ENCODE measurements around the gene WLS. TPM values are rescaled to one million over a fixed set of nuclear protein-coding genes. Genes with fewer than 3 reads are reported as not detected.

WLS gene
- total and polyA plus RNA-seq, 10 of the 15 experiments (the other 5 are each of a cell fraction or from before 2014, with no cell fraction given) = 0.04 to 0.36 TPM; not detected in 8

GRCh38 chr1:68227598-68227997 lies 4.7 kb downstream of the WLS start (continued):
- no peak for TF ChIP-seq CEBPZ (IDR thresholded peaks at IDR 0.05; ENCODE audit: low read depth, low read length)
- TF ChIP-seq ZNF24 (IDR thresholded peaks at IDR 0.05) = no peak
- TF ChIP-seq NFYA (IDR thresholded peaks at IDR 0.05; ENCODE audit: borderline replicate concordance, low read depth, low read length) = no peak
- no peak for TF ChIP-seq TCF3 (IDR thresholded peaks at IDR 0.05; ENCODE audit: borderline replicate concordance, insufficient read depth, low read depth, low read length)
- no peak for TF ChIP-seq MYB (IDR thresholded peaks at IDR 0.05; ENCODE audit: borderline replicate concordance, low read depth, low read length)

GRCh38 chr1:68225781-68226180 lies 6.5 kb downstream of the WLS start:
- no peaks in the 10 kb centered on the region for H4K20me1 ChIP-seq (ENCODE audit: control insufficient read depth, insufficient read depth)
- SMC1A ChIA-PET (ENCODE audit: uncharacterized antibody, unreplicated experiment) = no interaction called here
- H3K9ac ChIP-seq (ENCODE audit: control insufficient read depth, insufficient read depth, low read length) = no peak overlapping the region
- no peak overlapping the region for H2AFZ ChIP-seq (ENCODE audit: control insufficient read depth, low read depth, low read length)
- ATAC-seq = no peak
- intact Hi-C loops (cut with micrococcal nuclease; ENCODE audit: unreplicated experiment) = no loop called here
- H3K4me1 ChIP-seq (ENCODE audit: control insufficient read depth, insufficient read depth, low read length) = no peaks in the 10 kb centered on the region
- no peaks in the 10 kb centered on the region for H3K36me3 ChIP-seq (ENCODE audit: control insufficient read depth in 2 of 2, insufficient read depth in 2 of 2, low read length in 1 of 2)
- no peaks in the 10 kb centered on the region for H3K79me2 ChIP-seq (ENCODE audit: control insufficient read depth, insufficient read depth, low read length)
- no peak for DNase-seq (ENCODE audit: low read depth, low spot score)
- POLR2A ChIA-PET = no interaction called here
- no peak overlapping the region for H3K4me3 ChIP-seq
- CTCF ChIA-PET = interaction anchor here (1.1 kb wide), 1 partner anchor 104 kb away, joined by 3 read pairs; no protein-coding TSS in a partner anchor
- 86% methylated on average over 1 of the region's 1 CpG for WGBS (ENCODE audit: insufficient coverage, insufficient replicate concordance, low lambda C conversion rate, missing lambda C conversion rate)
- no peaks in the 10 kb centered on the region for H3K9me3 ChIP-seq (replicated peaks; ENCODE audit: control insufficient read depth, insufficient read depth, low read length)
- RAD21 ChIA-PET (ENCODE audit: unreplicated experiment) = no interaction called here
- H3K27ac ChIP-seq (ENCODE audit: control insufficient read depth, insufficient read depth) = no peak overlapping the region
- peaks cover 0 to 3% of the 10 kb centered on the region in 2 experiments; a peak in 3 of 4 replicates for H3K27me3 ChIP-seq (replicated peaks in 1 of 2; ENCODE audit: control insufficient read depth in 2 of 2, insufficient read depth in 2 of 2, low read length in 1 of 2)
- no TSS peak for BruUV-seq (replicated peaks)
- H3K4me2 ChIP-seq (ENCODE audit: control insufficient read depth, insufficient read depth) = no peak overlapping the region
- FAIRE-seq = no peak
- in situ Hi-C loops (cut with MboI) = no loop called here
- no peak for TF ChIP-seq EED (IDR thresholded peaks at IDR 0.05; ENCODE audit: low read depth)
- no peak for TF ChIP-seq STAT3 (IDR thresholded peaks at IDR 0.05; ENCODE audit: low read depth, low read length)
- no peak for TF ChIP-seq SUZ12 (IDR thresholded peaks at IDR 0.05; ENCODE audit: unreplicated experiment)
- TF ChIP-seq WRNIP1 (IDR thresholded peaks at IDR 0.05; ENCODE audit: borderline replicate concordance, low read depth, low read length) = no peak
- TF ChIP-seq NFYB (IDR thresholded peaks at IDR 0.05; ENCODE audit: insufficient read depth, low read depth, low read length) = no peak
- TF ChIP-seq NR2C1 (IDR thresholded peaks at IDR 0.05) = no peak
- TF ChIP-seq ZBTB33 (IDR thresholded peaks at IDR 0.05) = no peak
- TF ChIP-seq, protein P1, sequence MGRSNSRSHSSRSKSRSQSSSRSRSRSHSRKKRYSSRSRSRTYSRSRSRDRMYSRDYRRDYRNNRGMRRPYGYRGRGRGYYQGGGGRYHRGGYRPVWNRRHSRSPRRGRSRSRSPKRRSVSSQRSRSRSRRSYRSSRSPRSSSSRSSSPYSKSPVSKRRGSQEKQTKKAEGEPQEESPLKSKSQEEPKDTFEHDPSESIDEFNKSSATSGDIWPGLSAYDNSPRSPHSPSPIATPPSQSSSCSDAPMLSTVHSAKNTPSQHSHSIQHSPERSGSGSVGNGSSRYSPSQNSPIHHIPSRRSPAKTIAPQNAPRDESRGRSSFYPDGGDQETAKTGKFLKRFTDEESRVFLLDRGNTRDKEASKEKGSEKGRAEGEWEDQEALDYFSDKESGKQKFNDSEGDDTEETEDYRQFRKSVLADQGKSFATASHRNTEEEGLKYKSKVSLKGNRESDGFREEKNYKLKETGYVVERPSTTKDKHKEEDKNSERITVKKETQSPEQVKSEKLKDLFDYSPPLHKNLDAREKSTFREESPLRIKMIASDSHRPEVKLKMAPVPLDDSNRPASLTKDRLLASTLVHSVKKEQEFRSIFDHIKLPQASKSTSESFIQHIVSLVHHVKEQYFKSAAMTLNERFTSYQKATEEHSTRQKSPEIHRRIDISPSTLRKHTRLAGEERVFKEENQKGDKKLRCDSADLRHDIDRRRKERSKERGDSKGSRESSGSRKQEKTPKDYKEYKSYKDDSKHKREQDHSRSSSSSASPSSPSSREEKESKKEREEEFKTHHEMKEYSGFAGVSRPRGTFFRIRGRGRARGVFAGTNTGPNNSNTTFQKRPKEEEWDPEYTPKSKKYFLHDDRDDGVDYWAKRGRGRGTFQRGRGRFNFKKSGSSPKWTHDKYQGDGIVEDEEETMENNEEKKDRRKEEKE (IDR thresholded peaks at IDR 0.05) = no peak
- TF ChIP-seq TCF7 (IDR thresholded peaks at IDR 0.05; ENCODE audit: borderline replicate concordance) = no peak
- TF ChIP-seq SIN3A (IDR thresholded peaks at IDR 0.05; ENCODE audit: low read depth, low read length) = no peak
- no peak for TF ChIP-seq TBL1XR1 (IDR thresholded peaks at IDR 0.05; ENCODE audit: low read depth, low read length)

Measured in GM12878 (cell line).